NK-92 treated with Interleukin-12 subunit alpha and Interleukin-12 subunit beta, amount 100 ng/mL, for 24 hours (cell line): Measurements from ENCODE around the gene OBP2A.
"Not testable (repeated sequence)": the region's sequence is repeated elsewhere in the genome, so short reads cannot be mapped to it uniquely, and the experiment has no call there.

ENCODE experiments used
- DNase-seq: peaks from one replicate; lab custom pipeline; 2025; lab: John Stamatoyannopoulos, UW

OBP2A gene, protein sequence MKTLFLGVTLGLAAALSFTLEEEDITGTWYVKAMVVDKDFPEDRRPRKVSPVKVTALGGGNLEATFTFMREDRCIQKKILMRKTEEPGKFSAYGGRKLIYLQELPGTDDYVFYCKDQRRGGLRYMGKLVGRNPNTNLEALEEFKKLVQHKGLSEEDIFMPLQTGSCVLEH

DNA sequence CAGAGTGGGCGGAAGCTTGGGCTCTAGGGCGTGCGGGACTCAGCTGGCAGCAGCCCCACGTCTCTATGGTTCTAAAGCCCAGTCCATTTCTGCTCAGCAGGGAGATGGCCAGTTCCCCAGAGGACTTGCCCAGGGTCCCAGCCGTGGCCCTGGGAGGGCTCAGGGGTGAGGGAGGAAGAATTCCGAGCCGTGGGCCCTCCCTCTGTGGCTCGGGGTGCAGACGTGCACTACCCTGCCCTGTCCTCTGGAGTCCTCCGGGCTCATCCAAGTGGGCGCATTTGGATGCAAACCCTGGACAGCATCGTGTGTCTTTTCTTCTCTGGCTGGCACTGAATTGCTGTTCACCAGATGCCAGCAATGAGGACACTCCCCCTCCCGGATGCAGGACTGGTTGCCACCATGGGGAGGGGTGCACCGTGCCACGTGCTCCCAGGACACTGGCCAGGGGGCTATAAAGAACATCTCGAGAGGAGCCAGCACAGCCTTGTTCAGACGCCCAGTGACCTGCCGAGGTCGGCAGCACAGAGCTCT lies at the start of gene OBP2A:
TSS of gene OBP2A (plus strand) at position 481 of the 531 bp plus-strand sequence. CDS start 55 bp downstream, outside the sequence.
- DNase-seq = not testable (repeated sequence)

DNA sequence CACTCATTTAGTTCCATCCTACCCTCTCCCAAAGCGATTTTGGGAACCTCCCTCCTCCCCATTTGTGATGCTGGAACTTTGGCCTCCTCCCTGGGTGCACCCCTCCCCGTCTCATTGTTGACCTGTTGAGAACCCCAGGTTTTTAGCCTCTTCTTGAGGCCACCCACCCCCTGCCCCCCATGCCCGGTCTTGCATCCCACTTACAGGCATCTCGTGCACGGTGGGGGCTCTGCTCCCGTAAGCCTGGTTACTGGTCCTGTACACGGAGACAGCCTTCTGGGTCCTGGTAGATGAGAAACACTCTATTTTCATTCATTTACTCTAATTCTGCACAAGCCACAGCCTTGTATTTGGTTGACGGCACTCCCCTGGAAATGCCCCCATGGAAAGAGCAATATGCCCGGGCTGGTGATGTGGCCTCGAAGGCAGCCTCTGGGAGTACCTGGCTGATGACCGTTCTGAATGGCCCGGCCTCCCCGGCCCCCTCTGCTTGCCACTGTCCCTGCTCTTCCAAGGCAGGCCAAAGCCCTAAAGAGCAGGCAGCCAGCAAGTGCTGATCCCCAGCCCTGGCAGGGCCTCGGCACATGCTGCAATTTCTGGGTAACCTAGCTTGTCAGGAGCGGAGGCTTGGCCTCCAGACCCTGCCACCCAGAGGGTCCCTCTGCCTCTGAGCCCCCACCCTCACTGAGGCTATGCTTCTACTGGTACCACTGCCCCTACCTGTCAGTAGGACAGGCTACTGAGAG lies 47.4 kb upstream of the OBP2A start:
- DNase-seq = no peak

DNA sequence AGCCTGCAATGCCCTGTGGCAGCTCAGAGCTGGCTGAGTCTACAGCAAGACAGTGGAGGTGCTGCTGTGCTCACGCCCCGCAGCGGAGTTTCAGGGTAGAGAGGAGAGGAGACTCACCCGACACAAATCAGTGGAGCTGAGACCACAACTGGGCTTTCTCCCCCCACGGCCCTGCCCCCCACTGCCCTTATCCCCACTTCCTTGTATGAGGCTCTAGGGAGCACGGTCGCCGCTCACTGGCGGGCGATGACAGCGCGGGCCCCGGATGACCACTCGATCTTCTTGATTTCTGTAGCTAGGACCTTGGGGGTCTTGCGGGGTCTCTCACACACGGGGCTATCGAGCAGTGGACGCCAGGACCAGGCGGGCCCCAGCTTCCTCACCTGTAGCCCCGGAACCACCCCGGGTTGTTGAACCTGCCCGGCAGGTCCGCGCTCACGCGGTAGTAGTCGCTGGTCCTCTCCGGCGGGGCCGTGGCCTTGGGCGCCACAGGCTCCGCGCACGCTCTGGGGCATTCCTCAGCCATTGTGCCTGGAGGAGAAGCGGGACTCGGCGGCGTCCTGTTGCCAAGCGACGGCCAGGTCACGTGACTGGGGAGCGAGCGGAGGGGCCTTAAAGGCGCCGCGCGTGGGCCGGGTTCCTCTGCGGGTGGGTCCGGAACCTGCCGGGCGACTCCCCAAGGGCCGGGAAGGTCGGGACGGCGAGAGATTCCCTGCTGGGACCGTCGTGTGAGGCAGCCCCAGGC lies 46.4 kb upstream of the OBP2A start:
- DNase-seq = peak; percentile 50

DNA sequence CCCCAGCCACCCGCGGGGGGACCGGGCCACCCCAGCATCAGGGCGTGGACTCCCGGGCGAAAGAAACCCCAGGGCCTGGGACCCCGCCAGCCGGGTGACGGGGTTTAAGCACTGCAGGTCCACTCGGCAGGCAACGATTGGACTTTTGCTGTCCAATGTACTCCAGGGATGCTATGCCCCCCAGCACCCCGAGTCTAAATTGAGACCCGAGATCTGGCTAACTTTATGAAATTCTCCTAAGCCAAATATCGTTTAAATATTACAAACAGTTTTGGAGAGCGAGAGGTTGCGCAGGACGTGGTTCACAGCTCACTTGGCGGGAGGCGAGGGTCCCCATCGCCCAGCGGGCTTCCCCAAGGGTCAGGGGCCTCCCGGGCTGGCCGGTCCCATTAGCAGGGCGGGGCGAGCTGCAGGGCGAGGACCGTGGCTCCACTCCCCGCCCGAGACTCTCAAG lies 45.8 kb upstream of the OBP2A start:
- DNase-seq = no peak

DNA sequence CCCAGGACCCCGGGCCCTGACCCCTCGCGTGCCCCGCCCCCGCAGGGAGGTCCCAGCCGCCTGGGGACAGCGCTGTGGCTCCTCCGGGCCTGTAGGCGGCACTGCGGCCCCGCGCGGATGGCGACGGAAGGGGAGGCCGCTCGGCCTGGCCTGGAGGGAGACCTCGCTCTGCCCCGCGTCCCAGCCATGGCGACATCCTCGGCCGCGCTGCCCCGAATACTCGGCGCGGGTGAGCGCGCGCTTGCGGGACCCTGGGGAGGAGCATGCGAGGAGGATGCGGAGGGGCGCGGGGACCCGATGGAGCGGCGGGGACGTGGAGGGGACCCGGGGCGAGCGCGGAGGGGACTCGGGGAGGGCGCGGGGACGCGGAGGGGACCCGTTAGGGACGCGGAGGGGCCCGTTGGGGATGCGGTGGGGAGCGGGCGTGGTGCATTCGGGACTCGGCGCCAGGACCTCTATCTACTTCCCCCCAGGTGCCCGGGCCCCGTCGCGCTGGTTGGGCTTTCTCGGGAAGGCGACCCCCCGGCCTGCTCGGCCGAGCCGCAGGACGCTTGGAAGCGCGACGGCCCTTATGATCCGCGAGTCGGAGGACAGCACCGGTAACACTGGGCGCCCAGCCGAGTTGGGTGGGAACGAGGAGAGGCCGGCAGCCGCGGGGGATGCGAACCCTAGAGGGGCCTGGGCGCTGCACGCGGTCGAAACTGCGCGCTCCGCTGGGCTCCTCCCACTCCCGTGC lies 45.2 kb upstream of the OBP2A start, which contains the start of gene MRPS2:
TSS of gene MRPS2 (plus strand) at position 158 of the 736 bp plus-strand sequence. CDS start at position 187, 29 bp downstream.
- peak; percentile 66 for DNase-seq

DNA sequence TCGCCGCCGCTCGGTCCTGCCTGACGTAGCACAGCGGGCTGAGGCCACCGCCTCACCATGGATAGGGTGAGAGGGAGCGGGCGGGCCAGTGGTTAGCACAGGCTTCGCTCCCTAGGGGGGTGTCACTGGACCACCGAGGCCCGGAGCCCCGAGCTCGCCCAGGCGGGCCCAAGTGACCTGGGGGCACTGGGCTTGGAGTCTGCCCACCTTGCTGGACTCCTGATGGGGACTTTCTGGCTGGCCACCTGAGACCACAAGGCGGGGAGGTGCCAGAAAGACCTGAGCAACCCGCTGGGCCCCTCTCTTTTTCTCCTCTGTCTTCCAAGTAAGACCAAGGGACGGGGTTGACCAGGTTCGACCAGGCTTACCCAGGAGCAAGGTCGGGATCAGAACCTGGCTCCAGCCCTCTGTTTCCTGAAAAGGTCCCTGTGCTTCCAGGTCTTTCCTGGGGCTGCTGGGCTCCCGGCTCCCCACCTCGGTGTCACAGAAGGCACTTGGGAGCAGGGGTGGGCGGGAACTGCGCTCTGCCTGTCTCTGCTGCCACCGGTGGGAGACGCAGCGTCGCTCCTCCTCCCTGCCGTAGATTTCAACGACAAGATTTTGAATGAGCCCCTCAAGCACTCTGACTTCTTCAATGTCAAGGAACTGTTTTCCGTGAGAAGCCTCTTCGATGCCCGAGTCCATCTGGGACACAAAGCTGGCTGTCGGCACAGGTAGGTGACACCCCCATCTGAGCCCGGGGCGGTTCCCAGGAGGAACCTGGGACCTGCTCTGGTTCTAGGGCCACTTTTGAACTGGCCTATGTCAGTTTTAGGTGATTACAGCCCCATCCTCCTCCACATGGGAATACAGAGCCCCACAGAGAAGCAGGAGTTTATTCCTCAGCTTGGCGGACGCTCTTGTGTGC lies 44.4 kb upstream of the OBP2A start:
- no peak for DNase-seq

DNA sequence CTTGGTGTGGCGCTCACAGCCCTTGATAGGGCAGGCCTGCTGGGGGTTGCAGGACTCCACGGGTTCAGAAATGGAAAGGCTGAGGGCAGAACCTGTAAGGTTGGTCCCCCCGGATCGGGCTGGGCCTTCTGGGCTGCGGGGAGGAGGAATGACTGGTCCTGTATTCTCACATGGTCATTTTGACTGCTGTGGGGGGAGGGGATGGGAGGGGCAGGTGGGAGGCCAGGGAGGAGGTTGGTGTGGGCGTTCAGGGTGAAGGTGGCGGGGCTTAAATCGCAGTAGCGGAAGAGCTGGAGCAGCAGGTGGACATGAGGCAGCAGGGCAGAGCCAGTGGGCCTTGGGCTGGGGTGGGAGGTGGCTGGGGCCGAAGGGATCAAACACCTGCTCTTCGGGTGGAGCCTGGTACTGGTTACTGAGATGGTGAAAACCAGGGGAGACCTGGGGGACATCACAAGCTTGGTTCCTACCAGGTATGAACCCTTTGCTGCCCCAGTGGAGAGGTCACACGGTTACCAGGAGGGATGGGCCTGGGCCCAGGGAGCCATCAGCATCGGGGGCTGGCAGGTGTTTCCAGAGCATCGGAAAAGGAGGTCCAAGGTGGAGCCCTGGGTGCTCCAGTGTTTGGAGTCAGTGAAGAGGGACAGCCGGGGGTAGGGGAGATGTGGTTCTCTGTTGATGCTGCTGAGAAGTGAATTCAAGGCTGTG lies 43.6 kb upstream of the OBP2A start:
- no peak for DNase-seq

DNA sequence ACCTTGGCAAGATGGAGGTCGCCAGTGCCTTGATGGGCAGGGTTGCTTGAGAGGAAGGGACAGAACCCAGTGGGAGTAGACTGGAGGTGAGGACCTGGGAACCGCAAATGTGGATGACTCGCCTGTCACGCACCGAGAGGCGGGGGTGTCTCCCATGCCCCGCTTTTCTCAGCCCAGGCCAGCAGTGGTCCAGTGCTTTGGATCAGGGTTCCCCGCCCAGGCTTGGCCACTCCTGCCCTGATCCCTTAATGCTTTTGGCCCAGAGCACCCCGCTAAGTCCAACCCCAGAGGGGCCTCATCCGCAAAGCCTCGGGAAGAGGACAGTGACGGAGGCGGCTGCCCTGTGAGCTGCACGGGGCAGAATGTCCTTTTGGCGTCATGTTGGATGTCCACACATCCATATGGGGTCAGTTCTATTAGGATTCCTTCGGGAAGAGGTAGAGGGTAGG lies 43.0 kb upstream of the OBP2A start:
- DNase-seq = no peak

DNA sequence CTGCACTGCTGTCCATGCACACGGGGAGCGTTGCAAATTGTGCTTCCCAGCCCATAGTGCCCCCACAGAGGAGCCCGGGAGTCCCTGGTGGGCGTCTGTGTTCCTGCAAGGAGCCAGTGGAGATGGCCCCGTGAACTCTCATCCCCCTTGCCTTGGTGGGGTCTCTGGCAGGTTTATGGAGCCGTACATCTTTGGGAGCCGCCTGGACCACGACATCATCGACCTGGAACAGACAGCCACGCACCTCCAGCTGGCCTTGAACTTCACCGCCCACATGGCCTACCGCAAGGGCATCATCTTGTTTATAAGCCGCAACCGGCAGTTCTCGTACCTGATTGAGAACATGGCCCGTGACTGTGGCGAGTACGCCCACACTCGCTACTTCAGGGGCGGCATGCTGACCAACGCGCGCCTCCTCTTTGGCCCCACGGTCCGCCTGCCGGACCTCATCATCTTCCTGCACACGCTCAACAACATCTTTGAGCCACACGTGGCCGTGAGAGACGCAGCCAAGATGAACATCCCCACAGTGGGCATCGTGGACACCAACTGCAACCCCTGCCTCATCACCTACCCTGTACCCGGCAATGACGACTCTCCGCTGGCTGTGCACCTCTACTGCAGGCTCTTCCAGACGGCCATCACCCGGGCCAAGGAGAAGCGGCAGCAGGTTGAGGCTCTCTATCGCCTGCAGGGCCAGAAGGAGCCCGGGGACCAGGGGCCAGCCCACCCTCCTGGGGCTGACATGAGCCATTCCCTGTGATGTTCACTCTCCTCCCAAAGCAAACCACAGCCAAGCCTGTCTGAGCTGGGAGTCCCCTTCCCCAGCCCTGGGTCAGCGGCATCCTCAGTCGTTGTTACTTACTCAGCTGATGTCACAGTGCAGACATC lies 42.3 kb upstream of the OBP2A start:
- DNase-seq = no peak

DNA sequence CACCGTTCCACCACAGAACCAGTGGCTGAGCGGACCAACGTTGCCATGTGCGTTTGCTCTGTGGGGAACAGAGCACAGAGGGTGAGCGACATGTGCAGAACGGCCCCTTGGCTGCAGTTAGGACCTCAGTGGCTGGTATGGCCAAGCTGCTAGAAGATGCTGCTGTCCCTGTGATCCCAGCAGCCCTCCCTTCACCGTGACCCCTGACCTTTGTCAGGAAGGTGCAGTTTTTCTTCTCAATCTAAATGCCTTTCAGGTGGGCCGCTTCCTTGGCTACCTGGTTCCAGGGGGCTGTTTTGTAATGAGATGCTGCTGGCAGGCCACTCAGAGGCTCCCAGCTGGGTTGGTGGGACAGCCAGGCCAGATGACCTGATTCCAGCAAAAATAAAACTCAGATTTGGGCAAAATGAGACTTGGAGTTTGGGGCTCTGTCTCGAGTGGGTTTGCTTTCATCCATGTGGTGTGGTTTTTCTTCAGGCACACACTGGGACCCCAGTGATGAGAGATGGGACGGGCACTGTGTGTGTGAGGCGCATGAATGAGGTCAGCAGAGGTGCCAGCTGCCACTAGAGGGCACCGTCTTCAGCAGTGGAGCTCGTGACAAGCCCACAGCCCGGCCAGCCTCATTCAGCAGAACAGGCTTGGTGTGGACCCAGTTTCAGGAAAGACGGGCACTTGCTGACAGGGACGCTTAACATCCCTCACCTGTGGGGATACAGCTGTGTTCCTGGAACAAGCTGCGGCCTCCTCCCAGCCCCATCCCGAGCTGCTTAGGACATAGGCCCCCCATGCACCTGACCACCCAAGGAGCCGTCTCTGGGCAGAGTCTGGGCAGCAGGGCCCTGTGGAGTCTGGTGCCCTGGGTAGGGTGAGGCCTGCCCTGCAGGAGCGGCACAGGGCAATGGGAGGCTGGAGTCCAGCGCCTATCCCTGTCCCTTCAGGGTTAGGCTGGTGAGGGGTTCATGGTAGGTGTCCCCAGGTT lies 41.4 kb upstream of the OBP2A start:
- DNase-seq = peak; percentile 30

DNA sequence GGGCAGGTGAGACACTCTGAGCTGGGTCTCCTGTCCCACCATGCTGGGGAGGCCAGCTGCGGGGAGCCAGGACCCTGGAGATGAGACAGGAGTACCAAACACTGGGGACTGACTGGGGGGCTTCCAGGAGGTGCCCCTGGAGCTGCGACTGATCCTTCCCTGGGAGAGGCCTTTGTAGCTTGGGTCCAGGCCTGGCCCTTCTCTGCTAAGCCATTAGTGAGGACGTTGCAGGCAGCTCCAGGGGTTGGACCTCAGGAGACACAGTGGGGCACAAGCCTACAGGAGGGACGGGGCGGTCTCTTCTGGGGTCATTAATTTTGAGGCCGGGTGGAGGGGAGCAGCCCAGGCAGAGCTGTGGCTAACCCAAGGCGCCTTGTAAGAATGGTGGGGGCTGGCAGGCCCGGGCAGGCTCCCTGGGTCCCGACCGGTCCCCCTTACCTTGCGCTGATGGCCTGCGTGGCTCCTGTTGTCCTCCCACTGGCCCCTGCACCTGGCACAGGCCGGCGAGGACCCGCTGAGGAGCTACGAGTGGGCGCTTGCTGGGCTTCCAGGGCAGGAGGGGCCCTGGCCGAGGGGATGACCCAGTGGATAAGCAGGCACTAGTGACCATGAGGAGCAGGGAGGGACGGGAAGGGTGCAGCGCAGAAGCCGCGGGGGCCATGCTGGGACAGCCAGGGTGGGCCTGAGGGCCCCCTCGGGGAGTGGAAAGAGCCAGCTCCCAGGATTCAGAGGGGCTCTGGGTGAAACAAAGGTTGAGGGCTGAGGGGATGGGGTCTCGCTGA lies 40.3 kb upstream of the OBP2A start:
- no peak for DNase-seq

DNA sequence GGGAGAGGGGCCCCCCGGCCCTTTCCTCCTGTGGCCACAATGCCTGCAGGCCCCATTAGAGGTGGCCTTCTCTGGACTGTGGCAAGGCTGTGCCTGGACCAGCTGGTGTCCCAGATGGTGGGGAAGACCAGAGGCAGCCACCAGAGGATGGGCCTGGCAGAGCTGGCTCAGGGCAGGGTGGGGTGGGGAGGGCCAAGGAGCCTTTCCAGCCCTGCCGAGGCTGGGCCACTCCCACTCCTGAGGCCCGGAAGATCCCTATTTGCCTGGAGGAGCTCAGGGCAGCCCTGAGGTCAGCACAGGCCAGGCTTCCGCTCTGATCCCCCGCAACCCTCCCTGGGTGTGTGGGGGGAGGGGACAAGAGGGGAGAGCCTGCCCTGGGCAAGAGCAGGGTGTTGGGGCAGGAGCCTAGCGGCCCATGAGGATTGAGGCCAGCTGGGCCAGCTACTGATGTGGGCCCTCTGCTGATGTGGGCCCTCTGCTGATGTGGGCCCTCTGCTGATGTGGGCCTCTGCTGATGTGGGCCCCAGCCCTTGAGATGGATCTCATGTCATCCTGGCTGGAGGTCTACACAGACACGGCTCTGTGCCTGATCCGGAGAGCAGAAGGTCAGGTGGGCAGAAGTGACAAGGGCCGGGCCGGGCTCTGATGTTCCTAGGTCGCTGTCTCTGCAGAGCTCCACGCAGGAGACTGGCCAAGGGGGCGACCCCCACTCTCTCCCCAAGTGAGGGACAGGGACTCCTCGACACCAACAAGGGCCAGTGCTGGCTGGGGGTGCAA lies 39.4 kb upstream of the OBP2A start:
- no peak for DNase-seq

DNA sequence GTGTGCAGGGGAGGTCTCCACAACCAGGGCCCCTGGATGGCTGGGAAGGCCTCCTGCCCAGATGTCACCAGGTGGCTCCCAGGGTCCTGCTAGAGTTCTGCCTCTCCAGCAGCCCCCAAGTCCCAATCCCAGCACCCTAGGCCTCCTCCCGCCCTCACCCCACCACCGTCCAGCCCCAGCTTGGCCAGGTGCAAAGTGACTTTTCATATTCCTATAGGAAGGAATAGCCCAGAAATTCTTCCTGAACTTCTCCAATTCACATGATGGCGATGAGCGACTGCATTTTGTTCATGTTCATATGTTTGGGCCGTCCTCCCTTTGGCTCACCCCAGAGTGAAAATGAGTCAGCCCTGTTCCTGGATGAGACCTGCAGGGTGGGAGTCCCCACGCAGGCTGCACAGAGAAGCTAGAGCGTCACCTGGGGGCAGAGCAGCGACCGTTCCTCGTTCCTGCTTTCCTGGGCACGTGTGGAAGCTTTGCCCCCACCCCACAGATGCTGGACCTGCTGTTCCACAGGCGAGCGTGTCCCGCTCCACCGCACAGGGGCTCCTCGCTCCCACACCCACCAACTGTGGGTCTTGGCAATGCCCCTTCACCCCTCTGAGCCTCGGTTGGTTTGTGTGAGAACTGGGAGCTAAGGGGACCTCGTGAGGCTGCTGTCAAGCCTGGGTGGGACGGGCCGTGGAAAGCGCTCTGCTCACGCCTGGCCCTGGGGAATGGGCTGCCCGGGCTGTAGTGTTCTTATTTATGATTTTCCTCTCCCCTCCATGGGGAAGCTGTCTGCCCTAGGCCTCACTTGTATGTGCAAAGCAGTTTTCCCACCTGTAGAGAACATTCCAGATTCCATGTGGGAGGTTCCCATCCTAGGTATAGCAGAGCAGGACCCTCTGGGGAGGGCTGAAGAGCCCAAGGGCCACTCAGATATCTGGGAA lies 38.6 kb upstream of the OBP2A start:
- DNase-seq = no peak

DNA sequence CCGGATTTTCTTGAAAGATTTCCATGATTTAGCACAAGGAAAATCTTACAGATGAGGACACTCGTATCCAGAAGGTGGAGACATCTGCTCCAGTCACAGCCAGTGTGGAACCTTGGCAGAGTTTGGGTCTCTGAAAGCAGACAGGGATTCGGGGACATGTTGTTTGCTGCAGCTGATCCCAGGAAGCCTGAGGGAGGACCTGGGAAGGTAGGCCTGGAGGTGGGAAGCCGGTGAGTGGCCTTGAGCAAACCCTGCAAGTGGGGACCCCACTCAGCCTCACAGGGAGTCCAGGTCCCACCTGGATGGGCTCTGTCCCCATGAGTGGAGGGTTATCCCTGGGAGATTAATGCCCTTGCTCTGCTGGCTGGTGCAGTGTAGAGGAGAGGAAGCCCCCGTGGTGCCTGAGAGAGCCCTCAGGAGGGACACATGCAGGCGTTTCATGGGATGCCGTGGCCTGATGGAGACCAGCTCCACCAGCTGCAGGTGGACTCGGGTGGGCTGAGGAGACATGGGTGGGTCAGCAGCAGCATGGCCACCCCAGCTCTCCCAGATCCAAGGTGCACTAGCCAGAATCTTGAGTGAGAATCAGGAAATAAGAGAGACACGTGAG lies 37.6 kb upstream of the OBP2A start:
- no peak for DNase-seq

DNA sequence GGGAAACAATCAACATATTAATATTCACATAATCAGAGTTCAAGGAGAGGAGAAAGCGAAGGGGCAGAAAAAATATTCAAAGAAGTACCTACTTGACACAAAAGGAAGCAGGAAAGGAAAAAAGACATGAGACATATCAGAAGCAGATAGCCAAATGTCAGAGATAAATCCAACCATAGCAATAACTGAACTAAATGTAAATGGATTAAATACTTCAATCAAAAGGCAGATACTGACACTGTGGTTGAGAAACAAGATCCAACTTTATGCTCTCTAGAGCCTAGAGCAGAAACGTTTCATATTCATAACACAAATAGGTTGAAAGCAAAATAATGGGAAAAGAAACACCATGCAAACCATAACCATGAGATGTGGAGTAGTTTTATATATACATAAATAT lies 36.5 kb upstream of the OBP2A start:
- no peak for DNase-seq
